Trophoblast cell (in vitro differentiated cells and primary cell): ENCODE results near the gene A3GALT2.
A peak's percentile ranks its signal among the peaks of the same experiment; 100 is the strongest.

Source experiments
- DNase-seq, 2 donors: peaks; one replicate each; pipeline ENCODE4 v3.0.0-alpha.2; 2016
- H2AFZ ChIP-seq: 2 replicates; pipeline ENCODE4 v1.6.1; 2013; ENCODE audit warnings: low read length, moderate library complexity, mild to moderate bottlenecking; ENCODE audit not compliant: insufficient read depth, poor library complexity
- H2AK5ac ChIP-seq: 2 replicates; pipeline ENCODE4 v1.6.1; 2013; ENCODE audit warnings: mild to moderate bottlenecking, low read length
- H2BK120ac ChIP-seq: 2 replicates; pipeline ENCODE4 v1.6.1; 2013; ENCODE audit warnings: low read length, mild to moderate bottlenecking, moderate library complexity; ENCODE audit not compliant: insufficient read depth, poor library complexity
- H2BK12ac ChIP-seq: 2 replicates; pipeline ENCODE4 v1.6.1; 2013; ENCODE audit warnings: mild to moderate bottlenecking, low read length, moderate library complexity
- H2BK5ac ChIP-seq: 2 replicates; pipeline ENCODE4 v1.6.1; 2013; ENCODE audit warnings: low read length, low read depth, moderate library complexity, mild to moderate bottlenecking; ENCODE audit not compliant: poor library complexity
- H3K14ac ChIP-seq: 2 replicates; pipeline ENCODE4 v1.6.1; 2013; ENCODE audit warnings: mild to moderate bottlenecking, low read length
- H3K18ac ChIP-seq: 2 replicates; pipeline ENCODE4 v1.6.1; 2013; ENCODE audit warnings: mild to moderate bottlenecking, low read length
- H3K23ac ChIP-seq: 2 replicates; pipeline ENCODE4 v1.6.1; 2013; ENCODE audit warnings: low read length
- H3K27ac ChIP-seq: 2 replicates; pipeline ENCODE4 v1.5.1; 2013; ENCODE audit warnings: low read depth, mild to moderate bottlenecking, inconsistent platforms, low read length, moderate library complexity
- H3K27me3 ChIP-seq: 2 replicates; pipeline ENCODE4 v1.6.1; 2013; ENCODE audit warnings: inconsistent platforms, mild to moderate bottlenecking, low read length, moderate library complexity; ENCODE audit not compliant: insufficient read depth
- H3K36me3 ChIP-seq, 2 experiments: 1 replicate in 1 of 2; 2 replicates in 1 of 2; pipeline ENCODE4 v1.6.1; 2013; ENCODE audit warnings: low read length in 2 of 2, mild to moderate bottlenecking in 2 of 2, moderate library complexity in 1 of 2; ENCODE audit not compliant: insufficient read depth in 2 of 2, control insufficient read depth in 1 of 2
- H3K4ac ChIP-seq: 2 replicates; pipeline ENCODE4 v1.6.1; 2013; ENCODE audit warnings: low read depth, mild to moderate bottlenecking, low read length, moderate library complexity
- H3K4me1 ChIP-seq, 2 experiments: 1 replicate in 1 of 2; 2 replicates in 1 of 2; pipeline ENCODE4 v1.6.1; 2013; ENCODE audit warnings: low read length in 2 of 2, mild to moderate bottlenecking in 2 of 2, moderate library complexity in 1 of 2; ENCODE audit not compliant: insufficient read depth in 2 of 2, control insufficient read depth in 1 of 2
- H3K4me2 ChIP-seq: 2 replicates; pipeline ENCODE4 v1.6.1; 2013; ENCODE audit warnings: inconsistent platforms, mild to moderate bottlenecking, low read length, moderate library complexity
- H3K4me3 ChIP-seq: 2 replicates; pipeline ENCODE4 v1.5.1; 2013; ENCODE audit warnings: mild to moderate bottlenecking, low read depth, low read length, inconsistent platforms
- H3K79me1 ChIP-seq: one replicate; pipeline ENCODE4 v1.6.1; 2013; ENCODE audit warnings: low read length
- H3K79me2 ChIP-seq: 2 replicates; pipeline ENCODE4 v1.6.1; 2013; ENCODE audit warnings: low read length, mild to moderate bottlenecking; ENCODE audit not compliant: control insufficient read depth, insufficient read depth, poor library complexity
- H3K9ac ChIP-seq: 2 replicates; pipeline ENCODE4 v1.6.1; 2013; ENCODE audit warnings: mild to moderate bottlenecking, low read length
- H3K9me3 ChIP-seq: 2 replicates; pipeline ENCODE4 v1.6.1; 2013; ENCODE audit warnings: low read depth, mild to moderate bottlenecking, control low read depth, inconsistent platforms, low read length; ENCODE audit not compliant: insufficient read depth
- H4K12ac ChIP-seq: 2 replicates; pipeline ENCODE4 v1.6.1; 2013; ENCODE audit warnings: low read depth, mild to moderate bottlenecking, low read length, moderate library complexity
- H4K8ac ChIP-seq: 2 replicates; pipeline ENCODE4 v1.6.1; 2013; ENCODE audit warnings: low read depth, mild to moderate bottlenecking, low read length, moderate library complexity
- H4K91ac ChIP-seq: one replicate; pipeline ENCODE4 v1.6.1; 2013; ENCODE audit warnings: low read depth, mild to moderate bottlenecking, low read length, moderate library complexity
- WGBS: extraction: QIAGEN DNeasy Blood & Tissue Kit; methylation state at CpG from one replicate; pipeline ENCODE4 v1.1.7; 2013; ENCODE audit warnings: missing lambda C conversion rate; ENCODE audit not compliant: insufficient read length, insufficient coverage; ENCODE audit errors: extremely low coverage; 5-methylcytosine and 5-hydroxymethylcytosine counted together

The A3GALT2 gene

GRCh38 chr1:33272509-33272908 lies 48.4 kb downstream of the A3GALT2 start:
- H3K4me2 ChIP-seq, result no peak overlapping the region
- no peak overlapping the region for H2AK5ac ChIP-seq
- H3K79me2 ChIP-seq, result no peaks in the 10 kb centered on the region
- peaks cover 0 to 3% of the 10 kb centered on the region in 2 experiments for H3K4me1 ChIP-seq
- no peak for DNase-seq
- peaks cover 51 to 56% of the 10 kb centered on the region in 2 experiments for H3K36me3 ChIP-seq
- H2BK12ac ChIP-seq, result no peak overlapping the region
- H3K9me3 ChIP-seq, result no peaks in the 10 kb centered on the region
- H3K4ac ChIP-seq, result peak overlapping the region; percentile 4
- H3K14ac ChIP-seq, result no peak overlapping the region
- no peak overlapping the region for H3K9ac ChIP-seq
- no peak overlapping the region for H4K12ac ChIP-seq
- no peak overlapping the region for H4K8ac ChIP-seq
- H3K79me1 ChIP-seq, result no peaks in the 10 kb centered on the region
- H3K4me3 ChIP-seq, result no peak overlapping the region
- no peak overlapping the region for H4K91ac ChIP-seq
- no peaks in the 10 kb centered on the region for H3K27me3 ChIP-seq
- no CpG with 5 or more reads among the region's 3 CpGs for WGBS
- no peak overlapping the region for H2BK5ac ChIP-seq
- H3K23ac ChIP-seq, result no peak overlapping the region
- H3K18ac ChIP-seq, result no peak overlapping the region
- H2BK120ac ChIP-seq, result no peak overlapping the region
- H3K27ac ChIP-seq, result no peak overlapping the region
- H2AFZ ChIP-seq, result no peak overlapping the region

GRCh38 chr1:33271666-33272505 lies 49.0 kb downstream of the A3GALT2 start:
- Histone ChIP-seq H3K27ac (no peak overlapping the region), H3K18ac (no peak overlapping the region), H3K4ac (no peak overlapping the region), H4K91ac (no peak overlapping the region), H3K79me1 (no peaks in the 10 kb centered on the region), H4K12ac (no peak overlapping the region), H3K27me3 (no peaks in the 10 kb centered on the region), H3K9me3 (no peaks in the 10 kb centered on the region), H3K4me3 (no peak overlapping the region), H3K36me3 (peaks cover 46 to 50% of the 10 kb centered on the region in 2 experiments), H3K4me2 (no peak overlapping the region), H2BK12ac (no peak overlapping the region), H2BK120ac (no peak overlapping the region), H2BK5ac (no peak overlapping the region), H3K23ac (no peak overlapping the region), H4K8ac (no peak overlapping the region), H3K14ac (no peak overlapping the region), H3K4me1 (peaks cover 0 to 3% of the 10 kb centered on the region in 2 experiments), H2AK5ac (no peak overlapping the region), H3K79me2 (no peaks in the 10 kb centered on the region), H3K9ac (no peak overlapping the region), H2AFZ (no peak overlapping the region)
- WGBS, result no CpG with 5 or more reads among the region's 13 CpGs
- DNase-seq, result no peak

- Histone ChIP-seq H2BK5ac (no peak overlapping the region), H2AFZ (no peak overlapping the region), H3K27me3 (no peaks in the 10 kb centered on the region), H3K4me1 (peaks cover 0 to 3% of the 10 kb centered on the region in 2 experiments), H3K4me2 (no peak overlapping the region), H3K23ac (no peak overlapping the region), H3K4me3 (no peak overlapping the region), H3K14ac (no peak overlapping the region), H3K79me2 (no peaks in the 10 kb centered on the region), H4K12ac (no peak overlapping the region), H3K4ac (no peak overlapping the region), H3K18ac (peak overlapping the region; percentile 1), H2BK12ac (no peak overlapping the region), H3K9me3 (no peaks in the 10 kb centered on the region), H3K27ac (no peak overlapping the region), H3K36me3 (peaks cover 43% of the 10 kb centered on the region in 2 experiments), H2BK120ac (no peak overlapping the region), H2AK5ac (no peak overlapping the region), H4K8ac (no peak overlapping the region), H4K91ac (no peak overlapping the region), H3K79me1 (no peaks in the 10 kb centered on the region), H3K9ac (no peak overlapping the region)
- no CpG with 5 or more reads among the region's 7 CpGs for WGBS
- no peak for DNase-seq
Observed at GRCh38 chr1:33270808-33271465, 50.0 kb downstream of the A3GALT2 start.

DNA sequence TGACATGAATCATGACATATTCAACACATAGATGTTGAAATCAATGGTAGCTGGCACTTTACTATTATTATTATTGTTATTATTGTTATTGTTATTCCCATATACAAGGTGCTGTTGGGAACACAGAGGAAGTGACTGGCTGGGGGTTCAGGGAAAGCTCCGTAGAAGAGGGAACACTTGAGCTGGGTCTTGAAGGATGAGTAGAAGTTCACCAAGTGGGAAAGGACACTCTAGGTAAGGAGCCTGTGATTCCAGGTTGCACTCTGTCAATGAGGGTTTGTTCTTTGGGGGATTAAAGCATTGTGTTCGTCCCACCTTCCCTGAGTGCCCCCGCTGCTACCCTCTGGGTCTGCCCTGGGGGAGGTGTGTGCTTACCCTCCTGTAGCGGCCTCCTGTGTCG lies 50.5 kb downstream of the A3GALT2 start:
- H3K23ac ChIP-seq, result no peak overlapping the region
- no peak overlapping the region for H3K14ac ChIP-seq
- no peak overlapping the region for H2AK5ac ChIP-seq
- no peak overlapping the region for H2BK12ac ChIP-seq
- H4K12ac ChIP-seq, result no peak overlapping the region
- no peaks in the 10 kb centered on the region for H3K79me2 ChIP-seq
- no peak overlapping the region for H4K8ac ChIP-seq
- no peak overlapping the region for H2AFZ ChIP-seq
- peaks cover 0 to 3% of the 10 kb centered on the region in 2 experiments for H3K4me1 ChIP-seq
- no CpG with 5 or more reads among the region's 5 CpGs for WGBS
- H3K4me2 ChIP-seq, result no peak overlapping the region
- H3K9ac ChIP-seq, result no peak overlapping the region
- H3K9me3 ChIP-seq, result no peaks in the 10 kb centered on the region
- no peak overlapping the region for H3K18ac ChIP-seq
- H3K4ac ChIP-seq, result no peak overlapping the region
- DNase-seq, result no peak
- no peak overlapping the region for H3K4me3 ChIP-seq
- H4K91ac ChIP-seq, result no peak overlapping the region
- no peak overlapping the region for H2BK120ac ChIP-seq
- H3K27me3 ChIP-seq, result no peaks in the 10 kb centered on the region
- H2BK5ac ChIP-seq, result no peak overlapping the region
- H3K27ac ChIP-seq, result no peak overlapping the region
- H3K36me3 ChIP-seq, result peaks cover 40 to 42% of the 10 kb centered on the region in 2 experiments
- H3K79me1 ChIP-seq, result no peaks in the 10 kb centered on the region
